Activated CD8-positive, alpha-beta memory T cell treated with anti-CD3 and anti-CD28 coated beads, Interleukin-2, amount 50 U/mL, for 1 hour (primary cell): Measurements from ENCODE around the gene NAALADL2.

Source experiments
- DNase-seq: peaks from one replicate; pipeline ENCODE4 v3.0.0-alpha.2; 2020; ENCODE audit errors: extremely low read depth

The NAALADL2 gene

GRCh38 chr3:175662815-175663214 is 803.7 kb downstream of the NAALADL2 start:
- no peak for DNase-seq

DNA sequence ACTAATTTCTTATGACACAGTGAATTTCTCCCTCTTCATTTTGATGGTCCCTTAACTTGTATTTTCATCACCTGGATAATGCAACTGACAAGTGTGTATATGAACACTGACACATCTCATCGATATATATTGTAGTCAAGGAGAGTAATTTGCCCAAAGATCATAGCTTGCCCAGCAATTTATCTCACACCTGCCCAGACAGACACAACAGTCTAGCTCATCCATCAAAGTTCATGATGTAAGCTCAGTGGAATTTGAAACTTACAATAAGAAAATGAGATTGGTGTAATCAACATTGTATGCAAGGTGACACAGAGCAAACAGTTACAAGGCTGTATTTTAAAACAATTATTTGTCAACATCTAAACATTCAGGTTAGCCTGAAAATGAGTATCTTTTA is 805.8 kb downstream of the NAALADL2 start:
- no peak for DNase-seq

- DNase-seq: no peak
Observed at GRCh38 chr3:175668300-175668699, 809.2 kb downstream of the NAALADL2 start.

DNA sequence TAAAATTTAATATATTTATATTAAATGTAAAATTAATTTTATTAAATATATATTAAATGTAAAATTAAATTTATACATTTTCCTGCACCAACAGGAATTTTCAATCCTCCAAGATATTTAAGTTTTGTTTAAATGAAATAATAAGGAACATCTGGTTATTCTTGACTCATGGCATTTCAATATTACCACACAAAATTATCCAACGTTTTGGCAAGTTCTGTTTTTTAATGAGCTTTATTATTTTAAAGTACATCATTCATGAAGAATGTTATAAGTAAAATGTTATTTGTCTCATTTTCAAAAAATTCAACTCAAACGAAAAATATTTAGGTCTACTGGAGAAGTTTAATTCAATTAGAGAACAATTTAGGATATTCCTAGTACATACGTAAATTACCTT is 811.4 kb downstream of the NAALADL2 start:
- no peak for DNase-seq

GRCh38 chr3:175672119-175672689 is 813.1 kb downstream of the NAALADL2 start:
- DNase-seq: no peak

DNA sequence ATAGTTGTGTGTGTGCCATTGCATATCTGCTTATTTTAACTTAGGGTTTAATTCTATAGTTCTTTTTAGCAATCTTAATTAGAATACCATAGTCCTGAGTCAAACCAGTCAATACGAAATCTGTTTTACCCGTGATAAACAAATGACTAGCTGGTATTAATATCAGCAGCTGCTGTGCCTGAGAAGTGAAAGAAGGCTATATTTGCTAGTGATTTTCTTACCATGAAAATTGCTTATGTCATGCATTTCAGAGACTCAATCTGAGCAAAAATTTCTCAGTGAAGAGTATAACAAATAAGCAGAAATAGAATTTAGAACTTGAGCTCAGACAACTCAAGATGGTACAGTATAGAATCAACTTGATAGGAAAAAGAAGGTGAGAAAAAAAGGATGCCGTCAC is 820.4 kb downstream of the NAALADL2 start:
- no peak for DNase-seq

GRCh38 chr3:175692256-175692655 is 833.1 kb downstream of the NAALADL2 start:
- no peak for DNase-seq

DNA sequence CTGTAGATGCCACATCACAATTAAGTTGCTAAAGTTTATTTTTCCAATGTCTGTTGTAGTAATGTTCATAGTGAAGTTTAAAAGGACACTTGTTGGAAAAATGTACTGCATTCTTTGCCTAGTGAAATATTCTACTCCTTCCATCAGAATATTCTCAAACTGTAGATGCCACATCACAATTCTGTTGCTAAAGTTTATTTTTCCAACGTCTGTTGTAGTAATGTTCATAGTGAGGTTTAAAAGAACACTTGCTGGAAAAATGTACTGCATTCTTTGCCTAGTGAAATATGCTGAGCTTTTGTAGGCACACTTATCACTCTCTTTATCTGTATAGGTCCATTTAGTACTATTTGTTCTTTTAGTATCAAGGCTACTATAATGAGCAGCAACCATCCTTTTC is 836.1 kb downstream of the NAALADL2 start:
- no peak for DNase-seq

- DNase-seq: no peak
Observed at GRCh38 chr3:175702956-175703355, 843.8 kb downstream of the NAALADL2 start.

GRCh38 chr3:175704366-175705055 is 845.4 kb downstream of the NAALADL2 start:
- no peak for DNase-seq

- no peak for DNase-seq
Observed at GRCh38 chr3:175713268-175713667, 854.1 kb downstream of the NAALADL2 start.

GRCh38 chr3:175716446-175716845 is 857.3 kb downstream of the NAALADL2 start:
- DNase-seq: no peak

DNA sequence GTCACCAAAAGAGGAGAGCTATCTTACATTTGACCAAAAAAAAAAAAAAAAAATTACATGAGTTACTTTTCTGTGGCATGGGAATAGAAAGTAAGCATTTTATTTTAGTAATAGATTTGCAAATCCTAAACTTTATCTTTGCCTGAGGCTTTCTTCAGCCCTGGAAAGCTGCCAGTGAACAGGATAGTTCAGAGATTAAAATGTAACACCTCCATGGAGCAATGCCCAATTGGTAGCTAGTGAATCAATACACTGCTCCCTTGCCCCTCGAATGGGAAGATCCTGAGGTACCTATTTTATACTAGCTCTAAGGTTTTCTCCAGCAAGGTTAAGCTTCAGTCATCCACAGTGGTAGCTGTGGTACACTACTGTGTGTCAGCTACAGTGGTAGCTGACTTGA is 867.1 kb downstream of the NAALADL2 start:
- no peak for DNase-seq

DNA sequence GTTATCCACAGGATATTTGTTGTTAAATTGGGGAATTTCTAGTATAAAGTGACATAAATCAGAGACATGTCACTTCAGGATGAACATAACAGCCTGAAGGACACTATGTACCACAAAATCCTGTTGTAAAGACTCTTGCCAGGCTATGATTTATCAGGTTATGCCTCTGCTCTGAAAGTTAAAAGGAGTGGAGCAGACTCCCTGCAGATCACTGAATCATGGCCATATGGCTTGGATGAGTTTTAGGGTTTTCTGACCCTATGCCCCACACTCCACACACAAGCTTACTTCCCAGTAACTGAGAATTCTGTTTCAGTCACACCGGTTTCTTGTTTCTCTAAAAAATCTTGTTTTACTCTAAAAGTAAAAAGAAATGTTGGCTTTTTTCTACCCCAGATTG is 869.4 kb downstream of the NAALADL2 start:
- no peak for DNase-seq

DNA sequence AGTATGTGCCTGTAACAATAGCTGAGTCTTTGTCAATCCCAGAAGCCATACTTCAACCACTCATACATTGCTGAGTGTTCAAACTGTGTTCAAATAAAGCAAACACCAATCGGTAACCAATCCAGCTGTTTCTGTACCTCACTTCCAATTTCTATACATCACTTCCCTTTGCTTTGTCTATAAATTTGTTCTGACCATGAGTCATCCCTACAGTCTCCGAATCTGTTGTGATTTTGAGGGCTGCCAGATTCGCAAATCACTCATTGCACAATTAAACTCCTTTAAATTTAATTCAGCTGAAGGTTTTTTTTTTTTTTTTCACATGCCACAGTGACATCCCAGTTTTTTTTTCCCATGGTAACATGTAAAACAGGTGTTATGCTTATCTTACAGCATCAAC is 870.3 kb downstream of the NAALADL2 start:
- no peak for DNase-seq

DNA sequence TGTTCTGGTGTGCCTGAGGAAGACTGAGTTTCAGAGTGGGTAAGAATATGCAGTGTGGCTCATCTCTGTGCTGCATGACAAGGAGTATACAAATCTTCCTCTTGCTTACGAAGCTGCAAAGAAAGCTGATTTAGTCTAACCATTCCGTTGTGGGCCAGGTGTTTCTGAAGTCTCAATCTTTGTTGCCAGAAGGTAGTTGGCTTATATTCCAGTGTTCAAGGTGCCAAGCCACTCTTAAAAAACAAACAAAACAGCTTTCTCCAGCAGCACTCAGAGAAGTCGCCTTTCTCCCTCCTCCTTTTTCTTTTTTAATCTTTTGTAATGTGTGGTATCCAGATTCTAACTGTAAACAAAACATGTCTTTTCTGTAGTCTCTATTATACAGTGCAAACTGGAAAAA is 872.4 kb downstream of the NAALADL2 start:
- no peak for DNase-seq

DNA sequence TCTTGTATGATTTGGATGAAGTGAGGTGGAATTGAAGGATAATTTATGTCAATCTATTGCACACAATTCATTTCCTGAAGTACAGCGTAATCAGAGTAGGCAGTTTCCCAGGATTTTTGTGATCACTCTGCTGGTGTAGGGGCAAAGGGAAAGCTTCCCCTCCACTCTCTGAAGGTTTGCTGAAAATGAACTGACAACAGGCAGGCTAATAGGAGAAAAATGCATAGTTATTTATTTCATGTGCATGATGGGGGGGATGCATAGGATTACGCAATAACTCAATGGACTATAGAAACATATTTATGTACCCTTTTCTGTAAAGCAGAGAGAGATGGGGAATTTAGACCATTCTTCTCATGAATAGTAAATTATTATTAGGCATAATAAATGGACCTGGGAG is 872.9 kb downstream of the NAALADL2 start:
- no peak for DNase-seq

DNA sequence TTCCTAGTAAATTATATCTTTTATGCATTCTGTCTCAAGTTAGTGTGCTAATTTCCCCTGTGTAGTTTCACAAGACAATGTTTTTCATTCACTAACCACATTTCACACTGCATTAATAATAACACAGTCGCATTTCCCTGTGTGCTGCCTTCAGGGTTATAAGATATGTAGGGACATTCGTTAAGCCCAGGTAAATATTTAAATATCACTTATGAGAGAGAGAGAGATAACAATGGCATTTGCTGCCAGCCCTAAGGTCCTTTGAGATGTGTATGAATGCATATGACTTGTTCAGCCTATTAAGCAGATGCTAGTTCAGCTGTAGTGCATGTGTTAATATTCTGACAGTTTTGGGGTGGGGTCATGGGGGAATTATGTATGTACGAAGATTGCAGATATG is 876.7 kb downstream of the NAALADL2 start:
- DNase-seq: no peak

DNA sequence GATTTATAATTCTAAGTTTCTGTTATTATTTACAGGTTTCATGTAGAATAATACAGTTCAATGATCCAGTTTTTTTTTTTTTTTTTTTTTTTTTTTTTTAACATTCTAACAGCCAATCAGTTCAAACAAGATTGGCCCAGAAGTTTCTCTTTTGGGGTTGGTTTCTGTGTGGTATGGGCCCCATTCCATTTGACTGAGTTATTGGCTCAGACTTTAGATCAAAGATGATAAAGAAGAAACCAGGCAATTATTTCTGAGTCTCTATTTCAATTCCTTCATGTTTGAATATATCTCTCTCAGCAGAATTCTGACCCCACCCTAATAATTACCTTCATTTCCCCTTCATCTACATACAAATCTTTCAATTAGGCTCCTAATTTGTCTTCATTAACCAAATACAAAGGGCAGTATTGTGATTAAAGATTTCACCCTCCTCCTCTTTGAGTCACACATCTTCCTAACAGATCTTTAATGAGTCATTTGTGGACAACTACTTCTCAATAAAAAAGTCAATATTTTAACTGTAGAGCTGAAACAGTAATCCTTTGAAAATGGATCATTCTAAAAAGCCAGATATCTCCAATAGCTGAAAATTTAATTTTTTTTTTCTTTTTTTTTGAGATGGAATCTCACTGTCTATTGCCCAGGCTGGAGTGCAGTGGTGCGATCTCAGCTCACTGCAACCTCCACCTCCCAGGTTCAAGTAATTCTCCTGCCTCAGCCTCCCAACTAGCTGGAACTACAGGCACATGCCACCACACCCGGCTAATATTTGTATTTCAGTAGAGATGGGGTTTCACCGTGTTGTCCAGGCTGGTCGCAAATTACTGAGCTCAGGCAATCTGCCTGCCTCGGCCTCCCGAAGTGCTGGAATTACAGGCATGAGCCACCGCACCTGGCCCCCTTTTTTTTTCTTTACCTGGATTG is 878.8 kb downstream of the NAALADL2 start:
- DNase-seq: no peak

DNA sequence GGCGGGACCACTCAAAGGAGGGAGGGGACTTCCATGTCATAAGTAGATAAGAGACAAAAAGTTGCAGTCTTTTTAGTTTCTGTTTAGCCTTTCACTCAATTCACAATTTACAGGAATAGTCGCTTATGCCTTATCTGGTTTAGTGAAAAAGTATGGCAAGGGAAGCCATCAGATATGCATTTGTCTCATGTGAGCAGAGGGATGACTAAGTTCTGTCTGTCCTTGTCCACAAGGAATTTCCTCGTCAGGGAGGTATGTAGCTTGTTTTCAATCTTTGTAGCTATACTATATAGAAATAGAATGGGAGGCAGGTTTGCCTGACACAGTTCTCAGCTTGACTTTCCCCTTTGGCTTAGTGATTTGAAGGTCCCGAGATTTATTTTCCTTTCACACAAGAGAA is 882.8 kb downstream of the NAALADL2 start:
- no peak for DNase-seq

GRCh38 chr3:175743733-175744400 is 884.7 kb downstream of the NAALADL2 start:
- DNase-seq: no peak

DNA sequence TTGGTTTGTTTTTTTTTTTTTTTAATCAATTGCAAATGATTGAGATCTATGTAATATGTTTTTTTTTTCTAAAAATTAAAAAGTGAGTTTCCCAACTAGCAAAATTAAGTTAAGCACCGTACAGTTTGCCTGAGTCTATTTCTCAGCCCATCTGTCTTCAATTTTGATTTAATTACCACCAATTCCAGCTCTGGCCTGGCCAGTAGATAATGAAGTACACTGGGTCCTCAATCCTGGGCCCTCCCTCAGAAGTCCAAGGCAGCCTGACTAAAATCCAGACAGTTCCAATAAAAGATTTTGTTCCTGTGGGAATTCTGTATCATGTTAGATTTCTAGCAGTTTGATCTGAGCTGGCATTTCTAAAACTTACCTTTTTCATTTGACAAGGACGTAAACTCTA is 887.2 kb downstream of the NAALADL2 start:
- DNase-seq: no peak
